Endodermal cell (in vitro differentiated cells): Measurements from ENCODE around the gene TSPAN16. TPM values are rescaled to one million over a fixed set of nuclear protein-coding genes. Genes with fewer than 3 reads are reported as not detected.
A peak's percentile ranks its signal among the peaks of the same experiment; 100 is the strongest.

Source experiments
- DNase-seq: peaks from one replicate; pipeline ENCODE4 v3.0.0-alpha.2; 2017
- H3K27ac ChIP-seq: 2 replicates; pipeline ENCODE4 v1.5.1; 2013; ENCODE audit warnings: mild to moderate bottlenecking, low read depth, low read length, moderate library complexity
- H3K27me3 ChIP-seq: 2 replicates; pipeline ENCODE4 v1.6.1; 2013; ENCODE audit warnings: mild to moderate bottlenecking, low read length, moderate library complexity; ENCODE audit not compliant: insufficient read depth, control insufficient read depth, poor library complexity, severe bottlenecking
- H3K36me3 ChIP-seq: 2 replicates; pipeline ENCODE4 v1.7.0; 2013; ENCODE audit warnings: mild to moderate bottlenecking, low read length, moderate library complexity; ENCODE audit not compliant: control insufficient read depth, insufficient read depth
- H3K4me1 ChIP-seq: one replicate; pipeline ENCODE4 v1.7.0; 2013; ENCODE audit warnings: low read length; ENCODE audit not compliant: control insufficient read depth, insufficient read depth
- H3K4me3 ChIP-seq: 2 replicates; pipeline ENCODE4 v1.5.1; 2013; ENCODE audit warnings: mild to moderate bottlenecking, low read length, moderate library complexity
- H3K9ac ChIP-seq: 2 replicates; pipeline ENCODE4 v1.6.1; 2013; ENCODE audit warnings: mild to moderate bottlenecking, low read length, moderate library complexity; ENCODE audit not compliant: poor library complexity, severe bottlenecking; ENCODE audit errors: extremely low read depth
- H3K9me3 ChIP-seq: 2 replicates; pipeline ENCODE4 v1.6.1; 2013; ENCODE audit warnings: mild to moderate bottlenecking, low read length, moderate library complexity; ENCODE audit not compliant: control insufficient read depth
- H3K27ac Mint-ChIP-seq: 2 replicates; pipeline ENCODE4 v1.8.0; 2020; ENCODE audit warnings: mixed read lengths
- H3K27me3 Mint-ChIP-seq: 2 replicates; pipeline ENCODE4 v1.8.0; 2021; ENCODE audit warnings: mild to moderate bottlenecking, mixed read lengths; ENCODE audit not compliant: insufficient read depth
- H3K36me3 Mint-ChIP-seq: 2 replicates; pipeline ENCODE4 v1.8.0; 2020; ENCODE audit warnings: low read depth, mixed read lengths
- H3K4me1 Mint-ChIP-seq: 2 replicates; pipeline ENCODE4 v1.8.0; 2020; ENCODE audit warnings: mixed read lengths
- H3K4me3 Mint-ChIP-seq: 2 replicates; pipeline ENCODE4 v1.8.0; 2020; ENCODE audit warnings: mild to moderate bottlenecking, moderate library complexity, mixed read lengths
- H3K9me3 Mint-ChIP-seq: 2 replicates; pipeline ENCODE4 v1.8.0; 2020; ENCODE audit warnings: mild to moderate bottlenecking, mixed read lengths
- WGBS, 2 experiments: methylation state at CpG; one replicate each; pipeline versions ENCODE4 v1.1.5 to v1.1.7; 2013; ENCODE audit warnings: missing lambda C conversion rate in 2 of 2, mixed read lengths in 1 of 2; ENCODE audit not compliant: insufficient coverage in 1 of 2, insufficient read length in 1 of 2; 5-methylcytosine and 5-hydroxymethylcytosine counted together
- total RNA-seq, 2 donors: library from RNA; stranded (reverse); fragmentation: NEBNext Ultra II Directional in 1 of 2; extraction: Animal tissue kit (Norgen Biotek cat#: 25700) in 1 of 2; gene quantifications; 2 replicates in 1 of 2; 3 replicates in 1 of 2; pipeline ENCODE4 v1.2.1, GENCODE V29; 2021
- TF ChIP-seq, protein P1 (sequence below): fragments of 200-600 bp; sonication (generic); conservative IDR thresholded peaks from 2 replicates; pipeline ENCODE4 v1.5.0; 2021; ENCODE audit warnings: antibody characterized with exemption, mild to moderate bottlenecking

The TSPAN16 gene
- total RNA-seq, 2 donors from 2014 or later, result not detected

GRCh38 chr19:11322269-11323024 is 26.5 kb downstream of the TSPAN16 start:
- 66 to 81% methylated on average over 6 of the region's 7 CpGs for WGBS, 2 experiments
- H3K4me1 Mint-ChIP-seq, result peaks cover 15% of the 10 kb centered on the region
- H3K4me1 ChIP-seq, result peaks cover 7% of the 10 kb centered on the region
- H3K36me3 Mint-ChIP-seq, result peaks cover 17% of the 10 kb centered on the region
- no peak overlapping the region for H3K4me3 Mint-ChIP-seq
- no peak overlapping the region for H3K9ac ChIP-seq
- no peaks in the 10 kb centered on the region for H3K27me3 ChIP-seq
- no peak overlapping the region for H3K27ac ChIP-seq
- H3K9me3 ChIP-seq, result no peaks in the 10 kb centered on the region
- no peak overlapping the region for H3K4me3 ChIP-seq
- no peak for DNase-seq
- TF ChIP-seq, protein P1, sequence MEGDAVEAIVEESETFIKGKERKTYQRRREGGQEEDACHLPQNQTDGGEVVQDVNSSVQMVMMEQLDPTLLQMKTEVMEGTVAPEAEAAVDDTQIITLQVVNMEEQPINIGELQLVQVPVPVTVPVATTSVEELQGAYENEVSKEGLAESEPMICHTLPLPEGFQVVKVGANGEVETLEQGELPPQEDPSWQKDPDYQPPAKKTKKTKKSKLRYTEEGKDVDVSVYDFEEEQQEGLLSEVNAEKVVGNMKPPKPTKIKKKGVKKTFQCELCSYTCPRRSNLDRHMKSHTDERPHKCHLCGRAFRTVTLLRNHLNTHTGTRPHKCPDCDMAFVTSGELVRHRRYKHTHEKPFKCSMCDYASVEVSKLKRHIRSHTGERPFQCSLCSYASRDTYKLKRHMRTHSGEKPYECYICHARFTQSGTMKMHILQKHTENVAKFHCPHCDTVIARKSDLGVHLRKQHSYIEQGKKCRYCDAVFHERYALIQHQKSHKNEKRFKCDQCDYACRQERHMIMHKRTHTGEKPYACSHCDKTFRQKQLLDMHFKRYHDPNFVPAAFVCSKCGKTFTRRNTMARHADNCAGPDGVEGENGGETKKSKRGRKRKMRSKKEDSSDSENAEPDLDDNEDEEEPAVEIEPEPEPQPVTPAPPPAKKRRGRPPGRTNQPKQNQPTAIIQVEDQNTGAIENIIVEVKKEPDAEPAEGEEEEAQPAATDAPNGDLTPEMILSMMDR, result no peak
- H3K27me3 Mint-ChIP-seq, result peaks cover 2% of the 10 kb centered on the region
- no peaks in the 10 kb centered on the region for H3K36me3 ChIP-seq
- no peak overlapping the region for H3K27ac Mint-ChIP-seq
- H3K9me3 Mint-ChIP-seq, result peaks cover 16% of the 10 kb centered on the region

DNA sequence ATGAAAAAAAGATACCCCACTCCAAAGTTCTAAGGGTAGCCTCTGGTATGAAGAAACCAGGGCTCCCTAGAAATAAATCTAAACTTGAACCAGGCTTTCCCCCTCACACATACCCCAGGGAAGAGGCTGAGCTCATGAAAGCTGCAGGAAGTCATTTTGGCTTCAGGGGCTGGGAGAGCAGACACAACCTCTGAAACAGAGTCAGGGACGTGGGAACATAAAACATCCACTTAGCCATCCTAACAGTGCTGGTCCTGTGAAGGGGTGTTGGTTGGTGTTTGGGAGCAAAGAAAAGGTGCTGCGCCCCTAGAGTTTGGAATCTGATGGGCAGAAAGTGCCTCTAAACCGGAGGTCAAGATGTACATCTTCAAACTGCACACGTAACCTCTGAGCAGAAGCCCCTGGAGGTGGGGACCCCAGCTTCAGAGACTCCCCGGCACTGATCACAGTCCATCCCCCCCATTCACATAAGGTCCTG is 27.7 kb downstream of the TSPAN16 start:
- H3K9ac ChIP-seq, result no peak overlapping the region
- no peak for DNase-seq
- H3K27ac Mint-ChIP-seq, result no peak overlapping the region
- H3K4me3 ChIP-seq, result no peak overlapping the region
- no peak overlapping the region for H3K4me3 Mint-ChIP-seq
- peaks cover 16% of the 10 kb centered on the region for H3K9me3 Mint-ChIP-seq
- 70 to 86% methylated on average over 2 to 5 of the region's 5 CpGs for WGBS, 2 experiments
- H3K36me3 Mint-ChIP-seq, result peaks cover 17% of the 10 kb centered on the region
- H3K36me3 ChIP-seq, result no peaks in the 10 kb centered on the region
- TF ChIP-seq, protein P1, result no peak
- H3K4me1 Mint-ChIP-seq, result peaks cover 15% of the 10 kb centered on the region
- H3K4me1 ChIP-seq, result peaks cover 7% of the 10 kb centered on the region
- no peaks in the 10 kb centered on the region for H3K27me3 ChIP-seq
- H3K27me3 Mint-ChIP-seq, result no peaks in the 10 kb centered on the region
- no peaks in the 10 kb centered on the region for H3K9me3 ChIP-seq
- H3K27ac ChIP-seq, result no peak overlapping the region

DNA sequence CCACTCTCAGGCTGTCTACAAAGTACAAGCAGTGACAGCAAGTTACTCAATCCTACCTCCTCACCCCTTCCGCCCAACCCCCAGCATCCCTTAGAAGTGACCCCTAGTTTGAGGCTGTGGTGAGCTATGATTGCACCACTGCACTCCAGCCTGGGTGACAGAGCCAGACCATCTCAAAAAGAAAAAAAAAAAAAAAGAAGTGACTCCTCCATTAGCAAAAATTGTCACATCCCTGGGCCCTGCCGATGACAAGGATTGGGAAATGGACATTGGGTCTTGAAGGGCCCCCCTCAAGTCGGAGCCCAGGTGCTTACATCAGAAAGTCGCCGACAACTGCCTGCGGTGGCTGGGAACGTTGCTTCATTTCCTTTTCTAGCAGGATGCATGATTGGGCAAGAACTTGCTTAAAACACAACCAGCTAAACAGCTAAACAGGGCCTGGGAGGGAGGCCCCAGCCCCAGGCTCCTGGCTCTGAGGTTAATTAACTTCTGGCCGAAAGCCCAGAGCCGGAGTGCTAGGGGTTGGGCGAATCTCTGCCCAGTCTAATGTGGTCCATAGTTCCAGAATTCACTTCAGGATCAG is 28.2 kb downstream of the TSPAN16 start:
- no peaks in the 10 kb centered on the region for H3K27me3 ChIP-seq
- H3K9ac ChIP-seq, result no peak overlapping the region
- no peak overlapping the region for H3K4me3 ChIP-seq
- 91 to 94% methylated on average over 6 to 10 of the region's 10 CpGs for WGBS, 2 experiments
- peaks cover 7% of the 10 kb centered on the region for H3K4me1 ChIP-seq
- Mint-ChIP-seq H3K4me3 (no peak overlapping the region), H3K36me3 (peaks cover 21% of the 10 kb centered on the region), H3K27me3 (no peaks in the 10 kb centered on the region), H3K9me3 (peaks cover 13% of the 10 kb centered on the region), H3K27ac (no peak overlapping the region), H3K4me1 (peaks cover 15% of the 10 kb centered on the region)
- H3K27ac ChIP-seq, result peak overlapping the region; percentile 38
- no peak for DNase-seq
- peaks cover 3% of the 10 kb centered on the region for H3K36me3 ChIP-seq
- TF ChIP-seq, protein P1, result no peak
- H3K9me3 ChIP-seq, result no peaks in the 10 kb centered on the region
